ENCODE results near the gene C15orf61.

C15orf61 gene

GRCh38 chr15:67564021-67564967 lies 43.4 kb downstream of the C15orf61 start:
- TF ChIP-seq CTCF (IDR thresholded peaks at IDR 0.05; ENCODE audit: unreplicated experiment in 3 of 3): no peak
- peaks cover 38% of the 10 kb centered on the region for H3K36me3 Mint-ChIP-seq (ENCODE audit: low read depth)
- H3K9me3 Mint-ChIP-seq: peaks cover 4% of the 10 kb centered on the region
- H3K27me3 Mint-ChIP-seq (ENCODE audit: low read depth): no peaks in the 10 kb centered on the region
- no peak overlapping the region for H3K27ac Mint-ChIP-seq
- peaks cover 18% of the 10 kb centered on the region for H3K4me1 Mint-ChIP-seq
- H3K4me3 Mint-ChIP-seq: no peak overlapping the region

DNA sequence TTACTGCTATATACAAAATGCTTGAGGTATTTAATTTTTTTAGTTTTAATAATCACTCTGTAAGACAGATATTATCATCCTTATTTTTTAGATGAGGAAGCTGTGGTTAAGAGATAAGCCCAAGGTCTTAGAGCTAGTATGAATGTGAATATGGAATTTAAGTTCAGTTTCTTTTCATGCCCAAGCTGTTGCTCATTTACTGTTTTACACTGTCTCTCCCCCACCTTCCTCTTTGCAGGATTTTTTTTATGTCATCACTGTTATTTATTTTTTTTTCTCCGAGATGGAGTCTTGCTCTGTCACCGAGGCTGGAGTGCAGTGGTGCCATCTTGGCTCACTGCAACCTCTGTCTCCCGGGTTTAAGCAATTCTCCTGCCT lies 44.0 kb downstream of the C15orf61 start:
- H3K4me3 Mint-ChIP-seq: no peak overlapping the region
- no peak overlapping the region for H3K27ac Mint-ChIP-seq
- TF ChIP-seq CTCF (IDR thresholded peaks at IDR 0.05; ENCODE audit: unreplicated experiment in 3 of 3): no peak
- H3K36me3 Mint-ChIP-seq (ENCODE audit: low read depth): peaks cover 32% of the 10 kb centered on the region
- H3K27me3 Mint-ChIP-seq (ENCODE audit: low read depth): no peaks in the 10 kb centered on the region
- H3K4me1 Mint-ChIP-seq: peaks cover 16% of the 10 kb centered on the region
- H3K9me3 Mint-ChIP-seq: no peaks in the 10 kb centered on the region

DNA sequence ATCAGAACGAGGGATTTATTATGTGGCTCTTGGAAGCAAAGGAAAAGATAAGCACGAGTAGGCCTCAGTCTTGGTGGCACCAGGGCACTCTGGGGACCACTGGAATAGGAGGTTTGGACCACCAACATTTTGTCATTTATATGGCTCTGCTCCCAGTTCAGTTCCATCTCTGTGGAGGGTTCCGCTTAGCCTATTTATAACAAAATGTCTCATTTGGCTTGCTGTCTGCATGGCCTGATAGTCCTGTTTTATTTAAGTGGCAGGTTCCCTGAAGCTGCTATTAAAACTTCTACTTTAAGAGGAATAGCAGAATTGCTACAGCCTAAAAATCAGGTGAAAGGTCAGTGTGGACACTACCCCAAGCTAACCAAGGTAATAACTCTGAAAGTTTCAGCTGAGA lies 48.7 kb downstream of the C15orf61 start:
- Mint-ChIP-seq H3K27ac (peak overlapping the region in 1 of 3 experiments; percentile 32), H3K4me3 (no peak overlapping the region), H3K36me3 (ENCODE audit: low read depth) (peaks cover 23% of the 10 kb centered on the region), H3K9me3 (no peaks in the 10 kb centered on the region), H3K27me3 (ENCODE audit: low read depth) (no peaks in the 10 kb centered on the region), H3K4me1 (peaks cover 7% of the 10 kb centered on the region)
- TF ChIP-seq CTCF (IDR thresholded peaks at IDR 0.05; ENCODE audit: unreplicated experiment in 3 of 3): no peak

- no peak overlapping the region for H3K27ac Mint-ChIP-seq
- H3K4me1 Mint-ChIP-seq: peaks cover 14% of the 10 kb centered on the region
- H3K36me3 Mint-ChIP-seq (ENCODE audit: low read depth): peaks cover 23% of the 10 kb centered on the region
- H3K9me3 Mint-ChIP-seq: no peaks in the 10 kb centered on the region
- TF ChIP-seq CTCF (IDR thresholded peaks at IDR 0.05; ENCODE audit: unreplicated experiment in 3 of 3): no peak
- H3K4me3 Mint-ChIP-seq: no peak overlapping the region
- H3K27me3 Mint-ChIP-seq (ENCODE audit: low read depth): no peaks in the 10 kb centered on the region
These were observed 50.1 kb downstream of the C15orf61 start for GRCh38 chr15:67570875-67571647.

GRCh38 chr15:67571648-67572415 lies 50.9 kb downstream of the C15orf61 start:
- Mint-ChIP-seq H3K4me1 (peaks cover 14% of the 10 kb centered on the region), H3K27ac (no peak overlapping the region), H3K4me3 (no peak overlapping the region), H3K27me3 (ENCODE audit: low read depth) (no peaks in the 10 kb centered on the region), H3K9me3 (no peaks in the 10 kb centered on the region), H3K36me3 (ENCODE audit: low read depth) (peaks cover 23% of the 10 kb centered on the region)
- no peak for TF ChIP-seq CTCF (IDR thresholded peaks at IDR 0.05; ENCODE audit: unreplicated experiment in 3 of 3)

All from nephron (organoid).